Stomach (tissue), 4 donors: Measurements from ENCODE around the gene SCAI.

Experiments used
- EP300 ChIP-seq: sonication (generic); formaldehyde crosslinking; IDR thresholded peaks from one replicate; pipeline ENCODE4 v1.6.1; 2017; ENCODE audit warnings: antibody characterized with exemption
- POLR2A ChIP-seq, 4 donors: fragments of 450-650 bp; IDR thresholded peaks; one replicate each; pipeline ENCODE4 v1.6.1; 2016; ENCODE audit warnings: antibody characterized with exemption in 4 of 4, control low read depth in 2 of 4, mild to moderate bottlenecking in 1 of 4, moderate library complexity in 1 of 4
- POLR2AphosphoS5 ChIP-seq, 3 donors: sonication (generic); formaldehyde crosslinking; IDR thresholded peaks; one replicate each; pipeline ENCODE4 v1.6.1; 2016; ENCODE audit warnings: antibody characterized with exemption in 3 of 3
- TF ChIP-seq, protein P1 (sequence below), 7 experiments: fragments of 450-650 bp in 4 of 7; fragments of 200-600 bp in 3 of 7; sonication (generic) in 3 of 7; IDR thresholded peaks; one replicate each; pipeline ENCODE4 v1.5.1; 2016 to 2019; ENCODE audit warnings: antibody characterized with exemption in 7 of 7, control low read depth in 2 of 7, mild to moderate bottlenecking in 1 of 7

DNA sequence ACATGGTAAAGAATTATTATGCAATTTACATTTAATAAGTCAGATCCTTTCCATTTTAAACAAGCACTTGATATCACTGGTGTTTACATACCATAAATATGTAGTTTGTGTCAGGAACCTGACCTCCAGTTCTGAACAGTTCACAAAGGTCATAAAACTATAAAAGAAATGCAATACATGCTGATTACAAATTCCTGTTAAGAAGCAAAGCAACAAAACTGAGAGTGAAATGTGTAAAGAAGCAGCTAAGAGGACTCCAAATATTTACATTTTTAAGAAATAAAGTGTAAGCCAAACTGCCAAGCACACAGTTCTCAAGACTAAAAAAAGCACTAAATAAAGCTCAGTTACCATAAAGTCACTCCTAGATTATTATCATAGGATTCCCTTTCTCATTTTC is 17.4 kb upstream of the SCAI start:
- TF ChIP-seq, protein P1, sequence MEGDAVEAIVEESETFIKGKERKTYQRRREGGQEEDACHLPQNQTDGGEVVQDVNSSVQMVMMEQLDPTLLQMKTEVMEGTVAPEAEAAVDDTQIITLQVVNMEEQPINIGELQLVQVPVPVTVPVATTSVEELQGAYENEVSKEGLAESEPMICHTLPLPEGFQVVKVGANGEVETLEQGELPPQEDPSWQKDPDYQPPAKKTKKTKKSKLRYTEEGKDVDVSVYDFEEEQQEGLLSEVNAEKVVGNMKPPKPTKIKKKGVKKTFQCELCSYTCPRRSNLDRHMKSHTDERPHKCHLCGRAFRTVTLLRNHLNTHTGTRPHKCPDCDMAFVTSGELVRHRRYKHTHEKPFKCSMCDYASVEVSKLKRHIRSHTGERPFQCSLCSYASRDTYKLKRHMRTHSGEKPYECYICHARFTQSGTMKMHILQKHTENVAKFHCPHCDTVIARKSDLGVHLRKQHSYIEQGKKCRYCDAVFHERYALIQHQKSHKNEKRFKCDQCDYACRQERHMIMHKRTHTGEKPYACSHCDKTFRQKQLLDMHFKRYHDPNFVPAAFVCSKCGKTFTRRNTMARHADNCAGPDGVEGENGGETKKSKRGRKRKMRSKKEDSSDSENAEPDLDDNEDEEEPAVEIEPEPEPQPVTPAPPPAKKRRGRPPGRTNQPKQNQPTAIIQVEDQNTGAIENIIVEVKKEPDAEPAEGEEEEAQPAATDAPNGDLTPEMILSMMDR (IDR thresholded peaks at IDR 0.05) = no peak
- TF ChIP-seq POLR2A (IDR thresholded peaks at IDR 0.05) (no peak), EP300 (no peak), POLR2AphosphoS5 (IDR thresholded peaks at IDR 0.05) (no peak)
